Right hindlimb (tissue), 1 donor: ENCODE results near the gene ABHD10.

Experiments used
- DNase-seq: peaks from one replicate; pipeline ENCODE4 v3.0.0-alpha.2; 2018

Gene ABHD10

DNA sequence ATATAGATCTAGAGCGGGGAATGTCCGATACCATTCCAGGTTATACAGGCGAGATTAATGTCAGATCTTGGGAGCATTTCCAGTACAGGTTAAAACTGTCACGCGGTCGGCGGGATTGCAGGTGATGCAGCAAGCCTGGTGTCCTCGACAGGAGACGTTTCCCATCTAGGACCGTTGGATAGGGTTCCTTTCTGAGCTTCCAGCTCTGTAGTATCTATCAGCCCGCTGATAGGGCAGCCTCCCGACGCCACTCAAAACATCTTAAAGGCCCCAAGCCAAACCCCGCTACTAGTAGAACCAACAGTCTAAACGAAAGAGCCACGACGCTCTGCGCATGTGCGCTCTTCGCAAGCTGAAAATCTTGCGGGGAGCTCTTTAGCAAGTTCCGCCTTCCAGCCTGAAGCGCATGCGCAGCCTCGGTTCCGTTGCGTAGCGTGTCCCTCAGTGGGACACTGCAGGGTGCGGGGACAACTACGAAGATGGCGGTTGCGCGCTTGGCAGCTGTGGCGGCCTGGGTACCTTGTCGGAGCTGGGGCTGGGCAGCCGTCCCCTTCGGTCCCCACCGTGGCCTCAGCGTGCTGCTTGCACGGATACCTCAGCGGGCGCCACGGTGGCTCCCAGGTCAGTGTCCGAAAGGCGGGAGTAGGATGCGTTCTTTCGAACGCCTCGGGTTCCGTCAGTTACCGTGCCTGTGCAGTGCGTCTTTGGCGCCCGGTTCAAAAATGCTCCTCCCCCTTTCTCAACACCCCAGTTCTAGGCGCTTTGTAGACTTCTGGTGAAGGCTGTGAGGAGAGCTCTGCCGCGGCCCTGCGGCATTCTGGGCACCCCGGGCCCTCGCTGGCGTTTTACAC, at the start of gene ABHD10:
Gene ABHD10 (plus strand): TSS at position 444 of the 851 bp plus-strand sequence. CDS start 36 bp downstream, at position 480.
- DNase-seq = peak; percentile 97

DNA sequence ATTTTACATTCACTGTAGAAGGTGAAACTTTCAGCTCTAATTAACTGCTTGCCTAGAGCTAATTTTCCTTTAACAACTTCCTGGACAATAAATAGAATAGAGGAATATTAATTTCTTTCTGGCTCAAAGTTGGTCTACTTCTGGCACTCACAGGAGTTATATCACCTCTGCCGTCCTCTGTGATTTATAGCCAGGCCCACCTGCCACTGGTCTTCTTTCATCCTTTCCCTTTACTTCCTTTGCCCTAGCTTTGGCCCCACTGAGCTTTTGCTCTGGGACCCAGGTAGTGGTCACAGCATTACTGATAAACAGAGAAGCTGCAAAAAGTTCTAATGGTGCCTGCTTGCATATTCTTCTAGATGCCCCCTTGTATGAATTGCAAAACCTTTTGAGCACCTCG, 49.3 kb upstream of the ABHD10 start:
- DNase-seq = no peak

GRCh38 chr3:111932946-111933345, 45.9 kb upstream of the ABHD10 start:
- DNase-seq = no peak

- DNase-seq = no peak
Observed at GRCh38 chr3:111936191-111936841, 42.5 kb upstream of the ABHD10 start.

DNA sequence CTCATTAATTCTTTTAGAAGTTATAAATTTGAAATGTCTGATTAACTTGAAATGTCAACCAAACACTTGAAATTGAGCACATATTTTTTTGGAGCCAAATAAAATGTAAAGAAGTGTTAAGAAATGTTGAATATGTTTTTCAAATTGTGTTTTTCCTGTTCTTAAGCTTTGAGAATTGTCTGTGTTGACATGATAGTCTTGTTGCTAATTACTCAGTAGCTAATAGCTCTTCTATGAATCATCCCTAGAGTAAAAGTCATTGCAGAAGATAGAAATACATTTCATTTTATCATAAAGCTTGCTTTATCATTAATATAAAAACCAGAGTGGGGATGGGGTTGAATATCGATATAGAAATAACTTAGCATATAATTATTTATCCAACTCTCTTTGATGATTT, 41.9 kb upstream of the ABHD10 start:
- no peak for DNase-seq

- DNase-seq = no peak
Observed at GRCh38 chr3:111937871-111938270, 41.0 kb upstream of the ABHD10 start.

- no peak for DNase-seq
Observed at GRCh38 chr3:111939873-111940272, 39.0 kb upstream of the ABHD10 start.

- no peak for DNase-seq
Observed at GRCh38 chr3:111943533-111943932, 35.3 kb upstream of the ABHD10 start.

DNA sequence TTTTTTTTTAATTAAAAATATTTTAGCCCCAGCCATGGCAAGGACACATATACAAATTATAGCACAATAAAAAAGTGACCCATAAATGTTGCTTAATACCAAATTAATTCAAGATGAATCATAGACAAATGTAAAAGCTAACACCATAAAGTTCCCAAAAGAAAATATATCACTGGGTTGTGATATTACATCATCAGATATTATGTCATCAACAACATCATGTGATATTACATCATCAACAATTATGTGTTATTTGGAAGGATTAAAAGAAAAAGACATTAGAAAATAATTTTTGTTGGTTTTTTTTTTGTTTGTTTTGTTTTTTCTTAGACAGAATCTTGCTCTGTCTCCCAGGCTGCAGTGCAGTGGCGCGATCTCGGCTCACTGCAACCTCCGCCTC, 34.5 kb upstream of the ABHD10 start:
- DNase-seq = no peak

GRCh38 chr3:111947231-111947630, 31.6 kb upstream of the ABHD10 start:
- DNase-seq = no peak

DNA sequence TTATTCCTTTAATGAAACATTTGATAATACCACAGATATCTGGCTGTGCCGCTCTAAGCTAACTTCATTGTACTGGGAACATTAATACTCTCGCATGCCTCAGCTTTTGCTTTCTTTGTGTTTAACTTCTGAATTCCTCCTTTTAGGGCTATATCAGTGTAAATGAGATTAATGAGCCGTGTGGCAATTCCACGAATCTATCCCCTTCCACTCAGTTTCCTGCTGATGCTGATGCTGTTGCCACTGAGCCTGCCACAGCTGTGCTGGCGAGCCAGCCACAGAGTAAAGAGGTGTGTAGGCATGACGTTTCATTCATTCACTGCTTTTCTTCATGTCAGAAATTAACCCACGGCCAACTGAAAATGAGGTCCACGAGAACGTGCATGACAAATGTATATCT, 30.0 kb upstream of the ABHD10 start:
- no peak for DNase-seq

GRCh38 chr3:111949712-111950111, 29.1 kb upstream of the ABHD10 start:
- no peak for DNase-seq

GRCh38 chr3:111951032-111951431, 27.8 kb upstream of the ABHD10 start:
- no peak for DNase-seq

GRCh38 chr3:111952086-111952485, 26.7 kb upstream of the ABHD10 start:
- DNase-seq = no peak

- DNase-seq = no peak
Observed at GRCh38 chr3:111952866-111953450, 25.9 kb upstream of the ABHD10 start.

DNA sequence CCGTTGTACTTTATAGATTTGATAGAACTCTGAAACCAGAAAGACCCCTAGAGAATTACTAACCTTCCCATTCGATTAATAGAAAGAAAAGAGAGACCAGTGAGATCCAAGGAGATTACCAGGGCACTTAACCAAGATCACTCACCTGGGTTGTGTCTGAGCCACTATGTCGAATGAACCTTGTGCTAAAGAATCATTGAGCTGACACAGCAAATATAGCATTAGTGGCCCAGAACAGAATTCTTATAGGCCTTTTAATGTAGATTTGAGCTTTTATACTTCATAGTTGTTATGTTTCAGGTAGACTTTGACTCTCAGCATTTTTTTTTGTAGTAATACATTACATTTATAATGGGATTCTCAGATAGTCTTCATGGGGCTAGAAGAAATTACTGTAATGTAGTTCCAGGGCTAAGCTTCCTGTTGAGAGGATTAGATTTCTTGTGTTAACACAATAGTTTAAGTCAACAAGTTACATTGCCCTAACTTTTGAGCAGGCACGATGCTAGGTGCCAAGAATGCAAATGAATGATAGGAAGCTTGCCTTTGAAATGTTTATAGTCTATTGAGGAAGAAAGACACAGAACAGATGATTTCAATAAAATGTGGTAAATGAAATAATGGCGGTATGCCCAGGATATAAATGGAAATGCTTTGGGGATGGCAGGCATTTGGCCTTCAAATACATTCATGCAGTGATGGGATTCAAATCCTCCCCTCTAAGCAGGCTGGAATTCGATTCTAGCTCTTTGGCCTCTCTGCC, 24.4 kb upstream of the ABHD10 start:
- DNase-seq = no peak

GRCh38 chr3:111955876-111956275, 22.9 kb upstream of the ABHD10 start:
- DNase-seq = no peak

GRCh38 chr3:111956449-111956848, 22.4 kb upstream of the ABHD10 start:
- DNase-seq = no peak

DNA sequence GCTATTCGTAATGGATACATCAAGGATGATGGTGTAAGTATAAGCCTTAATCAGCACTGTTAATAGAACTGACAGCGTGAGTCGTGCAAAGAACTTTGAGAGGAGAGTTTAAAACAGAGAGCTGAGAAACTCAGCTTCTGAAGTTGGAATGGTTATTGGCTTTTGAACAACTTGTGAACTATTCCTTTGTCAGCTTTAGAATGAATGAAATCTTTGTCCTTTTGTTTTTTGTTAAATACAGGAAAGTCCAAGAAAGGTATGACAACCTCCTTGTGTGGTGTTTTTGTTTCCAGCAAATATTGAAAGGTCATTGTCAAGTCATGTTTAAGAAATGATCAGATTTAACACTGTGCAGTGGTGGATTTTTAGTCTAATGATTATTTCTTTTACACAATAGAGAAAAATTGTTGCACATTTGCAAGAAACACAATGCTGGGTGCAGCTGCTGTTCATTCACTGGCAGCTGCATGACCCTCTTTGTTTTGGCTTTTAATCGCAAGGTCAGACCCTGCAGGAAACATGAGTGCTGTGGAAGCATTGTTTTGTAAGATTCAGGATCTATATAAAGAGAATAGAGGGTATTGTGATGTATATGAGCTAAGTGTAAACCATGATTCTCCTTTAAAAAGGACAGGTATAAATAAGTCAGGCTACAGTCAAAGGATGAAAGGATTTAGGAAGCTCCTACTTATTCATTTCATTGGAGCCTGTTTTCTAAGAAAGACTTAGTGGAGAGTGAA, 21.7 kb upstream of the ABHD10 start:
- peak; percentile 41 for DNase-seq

DNA sequence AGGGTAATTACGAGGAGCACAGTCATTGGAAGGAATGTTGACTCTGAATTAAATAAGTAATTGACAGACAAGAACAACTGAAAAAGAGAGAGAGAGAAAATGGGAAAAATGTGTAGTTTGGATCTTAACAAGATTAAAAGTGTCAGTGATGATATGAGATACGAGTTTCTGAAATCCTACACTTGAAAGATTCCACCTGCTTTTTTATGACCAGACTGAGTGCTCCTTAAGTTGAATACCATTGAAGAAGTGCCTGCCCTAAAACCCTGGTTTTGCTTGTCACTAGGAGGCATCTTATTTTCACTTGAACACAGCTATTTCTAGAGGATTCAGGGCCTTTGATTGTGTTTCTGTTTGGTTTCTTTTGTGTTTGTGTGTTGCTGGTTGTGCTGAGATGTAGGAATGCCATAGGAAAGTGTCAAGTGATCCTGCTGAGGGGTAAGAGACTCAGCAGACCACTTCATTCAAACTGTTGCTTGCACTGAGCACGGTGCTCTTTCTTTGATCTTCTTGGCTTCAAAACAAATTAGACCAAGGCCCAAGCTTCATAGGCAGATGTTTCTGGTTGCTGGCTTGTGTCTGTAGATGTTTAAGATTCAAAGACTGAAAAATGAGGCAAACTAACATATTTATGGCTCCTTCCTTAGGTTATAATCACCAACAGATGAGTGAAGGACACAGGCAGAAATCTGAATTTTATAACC, 17.2 kb upstream of the ABHD10 start:
- no peak for DNase-seq

DNA sequence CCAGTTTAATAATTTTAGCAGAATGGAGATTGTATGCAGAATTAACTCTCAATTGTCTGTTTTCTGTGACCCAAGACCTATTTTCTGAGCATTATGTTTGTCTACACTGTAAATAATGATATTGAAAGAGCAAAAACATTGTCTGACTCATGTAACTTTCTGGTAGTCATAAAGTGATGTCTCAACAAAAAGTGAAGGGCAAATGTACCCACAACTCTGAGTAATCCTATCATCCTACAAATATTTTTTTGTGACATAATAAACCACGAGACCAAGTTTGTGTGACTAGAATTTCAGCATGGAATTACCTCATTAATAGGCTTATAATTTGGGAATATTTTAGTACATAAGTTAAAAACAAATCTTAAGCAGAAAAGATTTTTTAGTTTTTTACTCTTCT, 15.4 kb upstream of the ABHD10 start:
- no peak for DNase-seq

DNA sequence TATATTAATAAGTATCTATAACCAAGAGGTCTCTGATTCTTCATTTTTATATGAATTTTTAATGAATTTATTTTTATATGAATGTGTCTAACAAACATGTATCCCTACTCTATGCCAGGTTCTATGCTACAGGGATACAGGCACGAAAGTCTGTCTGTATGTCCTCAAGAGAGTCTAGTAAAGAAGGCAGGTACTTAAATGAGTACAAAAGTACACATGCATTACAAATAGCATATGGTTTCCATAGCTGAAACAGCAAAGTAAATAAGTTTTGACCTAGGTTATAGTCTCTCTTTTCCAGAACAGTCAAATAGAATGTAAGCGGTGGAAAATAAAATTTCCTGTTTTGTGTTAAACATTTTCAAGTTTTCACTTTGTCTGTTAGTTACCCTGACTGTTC, 13.3 kb upstream of the ABHD10 start:
- DNase-seq = no peak
